NCI-H446 treated with DMSO at 0.1 percent for 48 hours (cell line): ENCODE data around the gene SC5D.

Experiments used
- DNase-seq: peaks from one replicate; lab custom pipeline; 2025; lab: John Stamatoyannopoulos, UW

The SC5D gene

GRCh38 chr11:121291896-121292494 is 576 bp upstream of the SC5D start:
- DNase-seq, result no peak

GRCh38 chr11:121293288-121293594 is 670 bp downstream of the SC5D start:
- DNase-seq, result no peak

DNA sequence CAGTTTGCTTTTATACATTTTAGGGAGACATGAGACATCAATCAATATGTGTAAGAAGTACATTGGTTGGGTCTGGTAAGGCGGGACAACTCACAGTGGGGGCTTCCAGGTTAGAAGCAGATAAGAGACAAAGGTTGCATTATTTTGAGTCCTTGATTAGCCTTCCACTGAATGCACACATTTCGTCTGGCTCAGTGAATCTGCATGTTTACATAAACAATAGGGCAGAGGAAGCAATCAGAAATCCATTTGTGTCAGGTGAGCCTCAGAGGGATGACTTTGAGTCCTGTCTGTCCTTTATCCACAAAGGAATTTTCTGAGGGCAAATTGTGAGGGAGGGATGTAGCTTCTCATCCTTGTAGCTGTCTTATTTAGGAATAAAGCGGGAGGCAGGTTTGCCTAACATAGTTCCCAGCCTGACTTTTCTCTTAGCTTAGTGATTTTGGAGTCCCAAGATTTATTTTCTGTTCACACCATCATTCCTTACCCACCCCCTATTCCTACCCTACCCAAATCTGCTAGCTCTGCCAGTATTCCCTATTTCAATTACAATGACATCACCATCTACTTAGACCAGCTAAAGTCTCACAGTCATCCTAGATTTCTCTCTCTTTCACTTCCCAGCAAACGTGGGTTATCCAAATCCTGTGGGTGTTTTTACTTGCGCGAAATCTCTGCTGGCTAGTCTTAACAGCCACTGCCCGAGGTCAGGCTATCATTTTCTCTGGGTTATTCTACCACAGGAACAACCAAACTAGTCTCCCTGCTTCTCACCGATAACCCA is 2.9 kb downstream of the SC5D start:
- DNase-seq, result no peak

DNA sequence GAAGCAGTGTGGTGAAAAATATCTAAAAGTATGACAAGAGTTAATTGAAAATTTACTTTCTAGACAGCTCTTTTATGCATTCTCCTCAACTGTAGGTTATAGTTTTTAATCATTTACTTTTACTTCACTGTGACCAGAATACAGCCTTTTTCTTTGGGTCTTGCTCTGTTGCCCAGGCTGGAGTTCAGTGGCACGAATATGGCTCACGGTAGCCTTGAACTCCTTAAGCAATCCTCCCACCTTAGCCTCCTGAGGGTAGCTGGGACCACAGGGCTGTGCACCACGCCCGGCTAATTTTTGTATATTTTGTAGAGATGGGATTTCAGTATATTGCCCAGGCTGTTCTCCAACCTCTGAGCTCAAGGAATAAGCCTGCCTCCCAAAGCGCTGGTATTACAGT is 5.3 kb downstream of the SC5D start:
- DNase-seq, result no peak

- no peak for DNase-seq
These were observed 6.2 kb downstream of the SC5D start for GRCh38 chr11:121298774-121299173.

DNA sequence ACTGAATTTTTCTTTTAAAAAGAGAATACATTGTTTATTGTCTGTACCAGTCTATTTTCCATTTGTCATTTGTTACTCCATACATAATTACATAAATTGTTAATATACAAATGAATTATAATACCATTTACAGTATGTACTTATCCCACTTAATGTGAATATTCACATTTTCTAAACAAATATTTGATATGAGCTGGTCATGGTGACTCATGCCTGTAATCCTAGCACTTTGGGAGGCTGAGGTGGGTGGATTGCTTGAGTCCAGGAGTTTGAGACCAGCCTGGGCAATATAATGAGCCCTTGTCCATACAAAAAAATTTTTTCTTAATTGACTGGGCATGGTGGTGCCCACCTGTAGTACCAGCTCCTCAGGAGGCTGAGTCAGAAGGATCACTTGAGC is 6.8 kb downstream of the SC5D start:
- DNase-seq, result no peak

GRCh38 chr11:121300313-121300971 is 7.9 kb downstream of the SC5D start:
- no peak for DNase-seq

GRCh38 chr11:121300972-121301699 is 8.6 kb downstream of the SC5D start:
- DNase-seq, result no peak

DNA sequence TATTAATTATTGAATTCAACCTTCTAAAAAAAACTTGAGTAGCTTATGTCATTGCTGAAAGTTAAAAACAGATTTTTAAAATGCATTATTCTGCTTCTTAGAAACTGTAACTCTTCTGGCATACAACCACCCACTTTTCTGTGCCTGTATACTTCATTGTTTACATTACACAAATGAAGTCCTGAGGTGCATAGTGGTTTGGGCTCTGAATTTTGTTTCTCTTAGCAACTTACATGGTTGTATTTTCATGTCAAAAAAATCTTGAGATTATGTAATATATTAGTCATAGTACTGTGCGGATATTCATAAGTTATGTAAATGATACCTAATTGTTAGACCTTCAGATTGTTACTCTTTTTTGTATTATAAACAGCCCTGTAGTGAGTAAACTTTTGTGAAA is 12.2 kb downstream of the SC5D start:
- no peak for DNase-seq

- no peak for DNase-seq
These were observed 16.2 kb downstream of the SC5D start for GRCh38 chr11:121308816-121309215.

GRCh38 chr11:121309688-121310087 is 17.1 kb downstream of the SC5D start:
- no peak for DNase-seq

- DNase-seq, result no peak
These were observed 18.3 kb downstream of the SC5D start for GRCh38 chr11:121310908-121311307.

- no peak for DNase-seq
These were observed 18.8 kb downstream of the SC5D start for GRCh38 chr11:121311373-121311772.

GRCh38 chr11:121312483-121312882 is 19.9 kb downstream of the SC5D start:
- no peak for DNase-seq

GRCh38 chr11:121318848-121319834 is 26.6 kb downstream of the SC5D start:
- peak; percentile 32 for DNase-seq

DNA sequence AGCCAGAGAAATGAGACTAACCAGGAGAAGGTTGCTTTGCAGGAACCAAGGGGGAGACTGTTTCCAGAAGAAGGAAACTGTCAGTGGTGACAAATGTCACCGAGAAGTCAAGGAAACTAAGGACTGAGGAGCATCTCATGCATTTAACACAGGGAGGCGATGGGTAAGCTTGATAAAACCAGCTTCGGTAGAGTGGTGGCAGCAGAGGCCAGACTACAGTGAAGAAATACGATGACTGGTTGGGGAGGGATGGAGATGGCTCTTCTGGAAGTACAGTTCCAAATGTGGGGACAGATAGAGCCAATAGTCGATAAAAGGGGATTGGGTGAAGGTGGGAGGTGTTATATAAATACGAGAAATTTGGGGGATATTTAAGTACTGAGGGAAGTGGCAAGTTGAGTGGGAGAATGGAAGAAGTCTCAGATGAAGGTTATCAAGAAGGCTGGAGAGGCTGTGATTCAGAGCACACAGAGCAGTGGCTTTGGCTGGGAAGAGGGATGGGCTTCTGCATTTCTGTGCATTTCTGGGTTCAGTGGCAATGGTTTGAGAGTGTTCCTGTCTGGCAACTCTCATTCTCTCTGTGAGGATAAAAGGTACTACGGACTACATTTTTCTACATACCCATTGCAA is 29.2 kb downstream of the SC5D start:
- peak; percentile 43 for DNase-seq

DNA sequence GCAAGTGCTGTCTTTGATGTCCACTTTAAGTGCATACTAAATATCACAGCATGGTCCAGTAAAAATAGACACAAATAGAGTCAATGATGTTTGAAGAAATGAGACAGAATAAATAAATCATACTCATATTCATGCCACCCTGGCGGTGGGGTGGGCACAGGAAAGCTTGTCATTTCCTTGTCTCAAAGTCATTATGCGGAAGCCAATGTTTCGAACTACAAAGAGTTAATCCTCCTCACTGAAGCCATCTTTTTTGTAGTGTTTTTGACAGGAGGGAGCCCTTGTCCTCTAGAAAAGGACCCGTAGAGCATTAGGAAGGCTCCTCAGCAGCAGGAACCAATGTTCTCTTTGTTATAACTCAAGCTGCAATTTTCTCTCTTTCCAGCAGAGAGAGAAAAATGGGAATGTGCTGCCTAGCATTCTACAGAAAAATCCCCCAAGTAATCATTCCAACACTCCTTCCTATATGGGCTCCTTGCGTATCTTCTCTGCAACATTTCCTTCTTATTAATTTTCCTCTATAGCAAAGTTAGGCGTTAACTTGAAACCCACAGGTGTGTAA is 30.6 kb downstream of the SC5D start:
- DNase-seq, result no peak

DNA sequence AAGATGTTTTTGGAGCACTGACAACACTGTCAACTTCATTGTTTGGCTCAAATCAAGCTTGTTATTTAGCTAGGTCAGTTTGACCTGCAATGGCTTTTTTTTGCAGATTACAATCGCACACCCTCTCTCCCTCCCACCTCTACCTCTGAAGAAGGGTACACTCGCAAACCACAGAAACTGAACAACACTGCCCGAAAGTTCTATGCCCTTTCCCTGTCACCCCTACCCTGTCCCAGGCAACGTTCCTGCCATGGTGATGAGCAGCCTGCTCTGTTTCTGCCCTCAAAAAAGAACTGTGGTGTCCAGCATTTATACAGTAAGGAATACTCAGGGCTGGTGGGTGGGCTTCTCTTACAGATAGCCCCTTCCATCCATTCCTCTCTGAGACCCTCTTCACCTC is 33.7 kb downstream of the SC5D start:
- DNase-seq, result no peak

- no peak for DNase-seq
These were observed 35.0 kb downstream of the SC5D start for GRCh38 chr11:121327553-121327952.

DNA sequence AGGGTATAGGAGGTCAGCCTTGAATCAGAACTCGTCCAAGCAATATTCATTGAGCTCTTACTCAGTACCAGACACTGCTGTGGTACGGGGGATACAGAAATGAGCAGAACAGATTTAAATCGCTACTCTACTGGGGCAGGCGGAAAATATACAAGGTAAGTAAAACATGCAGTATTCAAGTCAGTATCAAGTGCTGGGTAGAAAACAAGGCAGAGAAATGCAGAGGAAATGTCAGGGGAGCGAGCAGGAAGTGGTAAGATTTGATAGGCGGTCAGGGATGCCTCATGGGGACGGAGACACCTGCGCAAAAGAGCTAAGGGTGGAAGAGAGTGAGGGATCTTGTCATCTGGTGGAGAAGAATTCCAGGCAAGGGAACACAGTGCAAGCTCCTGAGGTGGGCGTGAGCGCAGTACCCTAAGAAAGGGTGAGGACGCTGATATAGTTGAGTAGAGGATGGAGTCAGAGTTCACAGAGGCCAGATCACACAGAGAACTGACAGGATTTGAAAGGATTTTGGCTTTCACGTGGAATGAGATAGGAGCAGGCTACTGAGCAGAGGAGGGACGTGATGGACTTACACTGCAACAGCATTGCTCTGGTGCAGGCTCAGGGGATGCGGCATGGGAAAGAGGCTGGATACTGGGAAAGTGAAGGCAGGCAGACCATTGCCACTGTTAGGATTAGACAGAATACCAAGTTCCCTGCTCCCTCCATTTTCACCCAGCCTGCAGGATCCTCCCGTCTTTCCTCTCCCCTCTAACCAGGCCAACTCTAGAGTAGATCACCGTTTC is 35.8 kb downstream of the SC5D start:
- DNase-seq, result no peak
